GM23338 (cell line): ENCODE data around the gene HSPG2. TPM values are rescaled to one million over a fixed set of nuclear protein-coding genes. Genes with fewer than 3 reads are reported as not detected.

Experiments
- ATAC-seq: fragments of 200-7000 bp; cut with Tn5 transposase; 3 replicates; pipeline ENCODE4 v1.9.1; 2020
- DNase-seq: peaks from one replicate; pipeline ENCODE4 v3.0.0-alpha.2; 2015; ENCODE audit warnings: low spot score
- H2AFZ ChIP-seq: fragments of 200-600 bp; sonication (generic); 2 replicates; pipeline ENCODE4 v1.8.0; 2016; ENCODE audit warnings: antibody characterized with exemption, mild to moderate bottlenecking, moderate library complexity
- H3F3A ChIP-seq: fragments of 200-600 bp; sonication (generic); replicated peaks from 2 replicates; pipeline ENCODE4 v1.8.0; 2017; ENCODE audit warnings: antibody characterized with exemption, mixed run types, low read depth
- H3K27ac ChIP-seq: fragments of 200-600 bp; sonication (generic); 2 replicates; pipeline ENCODE4 v1.6.1; 2016; ENCODE audit warnings: low read depth
- H3K27me3 ChIP-seq: fragments of 200-600 bp; sonication (generic); 2 replicates; pipeline ENCODE4 v1.8.0; 2016; ENCODE audit warnings: mild to moderate bottlenecking, mixed run types, moderate library complexity; ENCODE audit not compliant: insufficient read depth
- H3K36me3 ChIP-seq: fragments of 200-600 bp; sonication (generic); 2 replicates; pipeline ENCODE4 v1.8.0; 2016; ENCODE audit warnings: mild to moderate bottlenecking; ENCODE audit not compliant: insufficient read depth
- H3K4me1 ChIP-seq: fragments of 200-600 bp; sonication (generic); 2 replicates; pipeline ENCODE4 v1.8.0; 2016; ENCODE audit warnings: mild to moderate bottlenecking, moderate library complexity; ENCODE audit not compliant: insufficient read depth
- H3K4me2 ChIP-seq: fragments of 200-600 bp; sonication (generic); 2 replicates; pipeline ENCODE4 v1.7.1; 2017; ENCODE audit warnings: mixed run types
- H3K4me3 ChIP-seq: fragments of 200-600 bp; sonication (generic); 2 replicates; pipeline ENCODE4 v1.6.1; 2016; ENCODE audit warnings: mixed run types
- H3K79me2 ChIP-seq: fragments of 200-600 bp; sonication (generic); replicated peaks from 2 replicates; pipeline ENCODE4 v1.8.0; 2017; ENCODE audit warnings: mild to moderate bottlenecking; ENCODE audit not compliant: insufficient read depth
- H3K9me2 ChIP-seq: fragments of 200-600 bp; sonication (generic); 2 replicates; pipeline ENCODE4 v1.8.0; 2017; ENCODE audit not compliant: insufficient read depth
- H4K20me1 ChIP-seq: fragments of 200-600 bp; sonication (generic); replicated peaks from 2 replicates; pipeline ENCODE4 v1.8.0; 2017; ENCODE audit warnings: mild to moderate bottlenecking; ENCODE audit not compliant: insufficient read depth
- H3K27ac Mint-ChIP-seq: 2 replicates; pipeline ENCODE4 v1.8.0; 2020; ENCODE audit warnings: inconsistent platforms, mild to moderate bottlenecking, moderate library complexity, mixed read lengths
- H3K27me3 Mint-ChIP-seq: 3 replicates; pipeline ENCODE4 v1.8.0; 2022; ENCODE audit warnings: low read depth, mild to moderate bottlenecking, moderate library complexity, mixed read lengths, inconsistent platforms; ENCODE audit not compliant: insufficient read depth, poor library complexity
- H3K36me3 Mint-ChIP-seq: 3 replicates; pipeline ENCODE4 v1.8.0; 2021; ENCODE audit warnings: low read depth, mild to moderate bottlenecking, inconsistent platforms, moderate library complexity, mixed read lengths
- H3K4me1 Mint-ChIP-seq: 3 replicates; pipeline ENCODE4 v1.8.0; 2020; ENCODE audit warnings: mild to moderate bottlenecking, inconsistent platforms, mixed read lengths
- H3K4me3 Mint-ChIP-seq: 3 replicates; pipeline ENCODE4 v1.8.0; 2021; ENCODE audit warnings: moderate library complexity, mild to moderate bottlenecking, inconsistent platforms, mixed read lengths
- H3K9me3 Mint-ChIP-seq: 3 replicates; pipeline ENCODE4 v1.8.0; 2020; ENCODE audit warnings: moderate library complexity, mild to moderate bottlenecking, inconsistent platforms, mixed read lengths
- CREB1 ChIP-seq: fragments of 250-450 bp; sonication (Bioruptor Pico); IDR thresholded peaks from 2 replicates; pipeline ENCODE4 v1.5.0; 2020; ENCODE audit warnings: low read depth, mild to moderate bottlenecking, moderate library complexity
- CTCF ChIP-seq, 2 experiments: fragments of 200-600 bp in 1 of 2; sonication (generic) in 1 of 2; conservative IDR thresholded peaks; 2 replicates each; pipeline versions ENCODE4 v1.5.1 to v1.6.1; 2016 to 2017; ENCODE audit warnings: antibody characterized with exemption in 2 of 2, low read depth in 2 of 2, mild to moderate bottlenecking in 2 of 2, moderate library complexity in 1 of 2
- EZH2 ChIP-seq: fragments of 200-600 bp; sonication (generic); IDR thresholded peaks from one replicate; pipeline ENCODE4 v1.8.0; 2017; ENCODE audit warnings: antibody characterized with exemption, mild to moderate bottlenecking, low read depth; ENCODE audit not compliant: unreplicated experiment
- EZH2phosphoT487 ChIP-seq: fragments of 200-600 bp; sonication (generic); IDR thresholded peaks from one replicate; pipeline ENCODE4 v1.8.1; 2018; ENCODE audit warnings: antibody characterized with exemption; ENCODE audit not compliant: unreplicated experiment
- JUNB ChIP-seq: IDR thresholded peaks from one replicate; pipeline ENCODE4 v1.6.1; 2016; ENCODE audit warnings: antibody characterized with exemption; ENCODE audit not compliant: unreplicated experiment
- NANOG ChIP-seq: IDR thresholded peaks from 2 replicates; pipeline ENCODE4 v1.6.1; 2016; ENCODE audit warnings: antibody characterized with exemption, borderline replicate concordance
- POLR2AphosphoS5 ChIP-seq: IDR thresholded peaks from 2 replicates; pipeline ENCODE4 v1.6.1; 2016; ENCODE audit warnings: antibody characterized with exemption, low read depth
- STAT1 ChIP-seq: IDR thresholded peaks from one replicate; pipeline ENCODE4 v1.6.1; 2016; ENCODE audit warnings: antibody characterized with exemption; ENCODE audit not compliant: unreplicated experiment
- ZNF114 ChIP-seq: fragments of 250-450 bp; sonication (Bioruptor Pico); IDR thresholded peaks from 2 replicates; pipeline ENCODE4 v1.5.0; 2020; ENCODE audit warnings: mild to moderate bottlenecking, moderate library complexity
- ZNF331 ChIP-seq: fragments of 250-450 bp; sonication (Bioruptor Pico); IDR thresholded peaks from 2 replicates; pipeline ENCODE4 v1.5.0; 2020; ENCODE audit warnings: low read depth, mild to moderate bottlenecking, moderate library complexity
- ZNF462 ChIP-seq: fragments of 250-450 bp; sonication (Bioruptor Pico); IDR thresholded peaks from 2 replicates; pipeline ENCODE4 v1.5.0; 2020; ENCODE audit warnings: mild to moderate bottlenecking, moderate library complexity
- polyA plus RNA-seq: library from polyadenylated mRNA; unstranded; fragments of >200 nt; fragmentation: Nextera tagmentation; extraction: Ambion mirVana; gene quantifications from 2 replicates; pipeline ENCODE4 v1.2.1, GENCODE V29; 2016
- total RNA-seq: library from RNA; depleted of rRNA; stranded (reverse); fragments of >200 nt; shearing (Covaris generic); gene quantifications from 2 replicates; pipeline ENCODE4 v1.2.3, GENCODE V29; 2014
- TF ChIP-seq, protein P1 (sequence below): IDR thresholded peaks from one replicate; pipeline ENCODE4 v1.6.1; 2018; ENCODE audit warnings: antibody characterized with exemption; ENCODE audit not compliant: unreplicated experiment
- TF ChIP-seq, protein P2 (sequence below): IDR thresholded peaks from 2 replicates; pipeline ENCODE4 v1.6.1; 2016; ENCODE audit warnings: antibody characterized with exemption

HSPG2 gene
- total and polyA plus RNA-seq, 2 experiments from 2014 or later: 14.9 to 70.8 TPM

GRCh38 chr1:21933397-21934248 lies 3.5 kb downstream of the HSPG2 start:
- H3K27me3 Mint-ChIP-seq: peaks cover 25% of the 10 kb centered on the region
- no peaks in the 10 kb centered on the region for H3K9me3 Mint-ChIP-seq
- no peak overlapping the region; the same call in 2 of the 3 replicates for H3K4me3 Mint-ChIP-seq
- H3K4me3 ChIP-seq: peak overlapping the region; percentile 28; the same call in 1 of the 2 replicates
- H3F3A ChIP-seq: peaks cover 5% of the 10 kb centered on the region; the same call in 1 of the 2 replicates
- peaks cover 4% of the 10 kb centered on the region for H4K20me1 ChIP-seq
- no peaks in the 10 kb centered on the region for H3K27me3 ChIP-seq
- H3K27ac ChIP-seq: peak overlapping the region; percentile 92
- peaks cover 52% of the 10 kb centered on the region for H3K4me1 Mint-ChIP-seq
- H3K4me2 ChIP-seq: peak overlapping the region; percentile 65
- TF ChIP-seq STAT1: no peak
- TF ChIP-seq CREB1: no peak
- TF ChIP-seq POLR2AphosphoS5: no peak
- no peak for TF ChIP-seq ZNF331 (CRISPR knock-in tag)
- TF ChIP-seq, protein P1, sequence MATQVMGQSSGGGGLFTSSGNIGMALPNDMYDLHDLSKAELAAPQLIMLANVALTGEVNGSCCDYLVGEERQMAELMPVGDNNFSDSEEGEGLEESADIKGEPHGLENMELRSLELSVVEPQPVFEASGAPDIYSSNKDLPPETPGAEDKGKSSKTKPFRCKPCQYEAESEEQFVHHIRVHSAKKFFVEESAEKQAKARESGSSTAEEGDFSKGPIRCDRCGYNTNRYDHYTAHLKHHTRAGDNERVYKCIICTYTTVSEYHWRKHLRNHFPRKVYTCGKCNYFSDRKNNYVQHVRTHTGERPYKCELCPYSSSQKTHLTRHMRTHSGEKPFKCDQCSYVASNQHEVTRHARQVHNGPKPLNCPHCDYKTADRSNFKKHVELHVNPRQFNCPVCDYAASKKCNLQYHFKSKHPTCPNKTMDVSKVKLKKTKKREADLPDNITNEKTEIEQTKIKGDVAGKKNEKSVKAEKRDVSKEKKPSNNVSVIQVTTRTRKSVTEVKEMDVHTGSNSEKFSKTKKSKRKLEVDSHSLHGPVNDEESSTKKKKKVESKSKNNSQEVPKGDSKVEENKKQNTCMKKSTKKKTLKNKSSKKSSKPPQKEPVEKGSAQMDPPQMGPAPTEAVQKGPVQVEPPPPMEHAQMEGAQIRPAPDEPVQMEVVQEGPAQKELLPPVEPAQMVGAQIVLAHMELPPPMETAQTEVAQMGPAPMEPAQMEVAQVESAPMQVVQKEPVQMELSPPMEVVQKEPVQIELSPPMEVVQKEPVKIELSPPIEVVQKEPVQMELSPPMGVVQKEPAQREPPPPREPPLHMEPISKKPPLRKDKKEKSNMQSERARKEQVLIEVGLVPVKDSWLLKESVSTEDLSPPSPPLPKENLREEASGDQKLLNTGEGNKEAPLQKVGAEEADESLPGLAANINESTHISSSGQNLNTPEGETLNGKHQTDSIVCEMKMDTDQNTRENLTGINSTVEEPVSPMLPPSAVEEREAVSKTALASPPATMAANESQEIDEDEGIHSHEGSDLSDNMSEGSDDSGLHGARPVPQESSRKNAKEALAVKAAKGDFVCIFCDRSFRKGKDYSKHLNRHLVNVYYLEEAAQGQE: no peak
- TF ChIP-seq NANOG: no peak
- no peak for TF ChIP-seq ZNF462
- TF ChIP-seq CTCF (conservative IDR thresholded peaks at IDR 0.05; ENCODE audit: low read depth in 2 of 2): no peak
- TF ChIP-seq, protein P2, sequence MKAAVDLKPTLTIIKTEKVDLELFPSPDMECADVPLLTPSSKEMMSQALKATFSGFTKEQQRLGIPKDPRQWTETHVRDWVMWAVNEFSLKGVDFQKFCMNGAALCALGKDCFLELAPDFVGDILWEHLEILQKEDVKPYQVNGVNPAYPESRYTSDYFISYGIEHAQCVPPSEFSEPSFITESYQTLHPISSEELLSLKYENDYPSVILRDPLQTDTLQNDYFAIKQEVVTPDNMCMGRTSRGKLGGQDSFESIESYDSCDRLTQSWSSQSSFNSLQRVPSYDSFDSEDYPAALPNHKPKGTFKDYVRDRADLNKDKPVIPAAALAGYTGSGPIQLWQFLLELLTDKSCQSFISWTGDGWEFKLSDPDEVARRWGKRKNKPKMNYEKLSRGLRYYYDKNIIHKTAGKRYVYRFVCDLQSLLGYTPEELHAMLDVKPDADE: no peak
- TF ChIP-seq EZH2phosphoT487: no peak
- TF ChIP-seq ZNF114 (CRISPR knock-in tag): no peak
- TF ChIP-seq JUNB: no peak
- TF ChIP-seq EZH2: no peak
- peaks cover 2% of the 10 kb centered on the region; the same call in 1 of the 3 replicates for H3K36me3 Mint-ChIP-seq
- ATAC-seq (peak; percentile 45), DNase-seq (peak; percentile 73)
- H2AFZ ChIP-seq: no peak overlapping the region
- H3K27ac Mint-ChIP-seq: peak overlapping the region; percentile 95
- H3K36me3 ChIP-seq: no peaks in the 10 kb centered on the region
- H3K9me2 ChIP-seq: no peaks in the 10 kb centered on the region
- peaks cover 59% of the 10 kb centered on the region for H3K79me2 ChIP-seq
- peaks cover 25% of the 10 kb centered on the region for H3K4me1 ChIP-seq
